Peyer's patch (tissue), 4 donors: Measurements from ENCODE around the gene SPPL3.

Experiments used
- POLR2A ChIP-seq, 2 donors: fragments of 450-650 bp; IDR thresholded peaks; one replicate each; pipeline ENCODE4 v1.5.1; 2017; ENCODE audit warnings: antibody characterized with exemption in 2 of 2, mild to moderate bottlenecking in 2 of 2, moderate library complexity in 2 of 2
- TF ChIP-seq, protein P1 (sequence below), 6 experiments: fragments of 450-650 bp in 4 of 6; fragments of 200-600 bp in 2 of 6; sonication (generic) in 1 of 6; IDR thresholded peaks; one replicate each; pipeline ENCODE4 v1.5.1; 2017 to 2019; ENCODE audit warnings: antibody characterized with exemption in 6 of 6, mild to moderate bottlenecking in 3 of 6, moderate library complexity in 1 of 6

- TF ChIP-seq, protein P1, sequence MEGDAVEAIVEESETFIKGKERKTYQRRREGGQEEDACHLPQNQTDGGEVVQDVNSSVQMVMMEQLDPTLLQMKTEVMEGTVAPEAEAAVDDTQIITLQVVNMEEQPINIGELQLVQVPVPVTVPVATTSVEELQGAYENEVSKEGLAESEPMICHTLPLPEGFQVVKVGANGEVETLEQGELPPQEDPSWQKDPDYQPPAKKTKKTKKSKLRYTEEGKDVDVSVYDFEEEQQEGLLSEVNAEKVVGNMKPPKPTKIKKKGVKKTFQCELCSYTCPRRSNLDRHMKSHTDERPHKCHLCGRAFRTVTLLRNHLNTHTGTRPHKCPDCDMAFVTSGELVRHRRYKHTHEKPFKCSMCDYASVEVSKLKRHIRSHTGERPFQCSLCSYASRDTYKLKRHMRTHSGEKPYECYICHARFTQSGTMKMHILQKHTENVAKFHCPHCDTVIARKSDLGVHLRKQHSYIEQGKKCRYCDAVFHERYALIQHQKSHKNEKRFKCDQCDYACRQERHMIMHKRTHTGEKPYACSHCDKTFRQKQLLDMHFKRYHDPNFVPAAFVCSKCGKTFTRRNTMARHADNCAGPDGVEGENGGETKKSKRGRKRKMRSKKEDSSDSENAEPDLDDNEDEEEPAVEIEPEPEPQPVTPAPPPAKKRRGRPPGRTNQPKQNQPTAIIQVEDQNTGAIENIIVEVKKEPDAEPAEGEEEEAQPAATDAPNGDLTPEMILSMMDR (IDR thresholded peaks at IDR 0.05): no peak
- no peak for TF ChIP-seq POLR2A (IDR thresholded peaks at IDR 0.05)
Observed at GRCh38 chr12:120757949-120758348, 146.2 kb downstream of the SPPL3 start.
